GM12878 (cell line): ENCODE measurements around the gene RAB7B.

Experiments
- DPF2 ChIP-seq: fragments of 450-650 bp; IDR thresholded peaks from 2 replicates; pipeline ENCODE4 v1.6.1; 2017; ENCODE audit warnings: mild to moderate bottlenecking
- NR2F1 ChIP-seq: fragments of 450-650 bp; conservative IDR thresholded peaks from 2 replicates; pipeline ENCODE4 v1.6.1; 2017; ENCODE audit warnings: mild to moderate bottlenecking
- POLR2AphosphoS5 ChIP-seq: IDR thresholded peaks from 2 replicates; pipeline ENCODE4 v1.6.1; 2011; ENCODE audit warnings: mild to moderate bottlenecking, low read length, inconsistent platforms
- POU2F2 ChIP-seq: IDR thresholded peaks from 3 replicates; pipeline ENCODE4 v1.6.1; 2011; ENCODE audit warnings: low read depth, mild to moderate bottlenecking, low read length, borderline replicate concordance
- RAD21 ChIP-seq: IDR thresholded peaks from 2 replicates; pipeline ENCODE4 v1.6.1; 2011; ENCODE audit warnings: mild to moderate bottlenecking, low read depth, low read length, moderate library complexity; ENCODE audit not compliant: insufficient read depth
- ZNF207 ChIP-seq: fragments of 450-650 bp; IDR thresholded peaks from 2 replicates; pipeline ENCODE4 v1.6.1; 2014; ENCODE audit warnings: antibody characterized with exemption, mild to moderate bottlenecking, borderline replicate concordance
- TF ChIP-seq, protein P1 (sequence below): fragments of 450-650 bp; IDR thresholded peaks from 2 replicates; pipeline ENCODE4 v1.6.1; 2016; ENCODE audit warnings: mild to moderate bottlenecking
- TF ChIP-seq, protein P2 (sequence below): fragments of 450-650 bp; IDR thresholded peaks from 2 replicates; pipeline ENCODE4 v1.6.1; 2014; ENCODE audit warnings: mild to moderate bottlenecking
- TF ChIP-seq, protein P3 (sequence below): IDR thresholded peaks from 2 replicates; pipeline ENCODE4 v1.6.1; 2012; ENCODE audit warnings: low read depth, low read length, improper control_type of control experiment

DNA sequence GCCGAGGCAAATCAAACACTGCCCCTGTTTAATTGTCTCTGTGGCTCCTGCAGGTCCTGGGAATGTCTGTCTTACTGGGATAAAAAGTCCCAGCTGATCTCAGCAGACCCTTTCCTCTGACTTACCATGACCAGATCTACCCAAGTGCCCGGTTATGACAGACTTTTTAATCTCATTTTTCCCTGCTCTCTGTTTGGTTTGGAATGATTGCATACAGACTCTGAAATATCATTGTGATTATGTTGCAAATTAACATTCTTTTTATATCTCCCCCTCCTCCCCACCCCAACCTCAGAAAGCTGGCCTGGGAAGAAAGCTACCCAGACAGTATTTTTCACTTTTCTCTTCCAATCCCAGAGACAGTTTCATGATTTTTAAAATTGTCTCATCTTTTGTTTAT is 16.3 kb downstream of the RAB7B start:
- TF ChIP-seq ZNF207 (no peak), DPF2 (no peak), NR2F1 (no peak), POLR2AphosphoS5 (no peak), POU2F2 (no peak), RAD21 (no peak)
- TF ChIP-seq, protein P1, sequence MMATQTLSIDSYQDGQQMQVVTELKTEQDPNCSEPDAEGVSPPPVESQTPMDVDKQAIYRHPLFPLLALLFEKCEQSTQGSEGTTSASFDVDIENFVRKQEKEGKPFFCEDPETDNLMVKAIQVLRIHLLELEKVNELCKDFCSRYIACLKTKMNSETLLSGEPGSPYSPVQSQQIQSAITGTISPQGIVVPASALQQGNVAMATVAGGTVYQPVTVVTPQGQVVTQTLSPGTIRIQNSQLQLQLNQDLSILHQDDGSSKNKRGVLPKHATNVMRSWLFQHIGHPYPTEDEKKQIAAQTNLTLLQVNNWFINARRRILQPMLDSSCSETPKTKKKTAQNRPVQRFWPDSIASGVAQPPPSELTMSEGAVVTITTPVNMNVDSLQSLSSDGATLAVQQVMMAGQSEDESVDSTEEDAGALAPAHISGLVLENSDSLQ = no peak
- TF ChIP-seq, protein P2, sequence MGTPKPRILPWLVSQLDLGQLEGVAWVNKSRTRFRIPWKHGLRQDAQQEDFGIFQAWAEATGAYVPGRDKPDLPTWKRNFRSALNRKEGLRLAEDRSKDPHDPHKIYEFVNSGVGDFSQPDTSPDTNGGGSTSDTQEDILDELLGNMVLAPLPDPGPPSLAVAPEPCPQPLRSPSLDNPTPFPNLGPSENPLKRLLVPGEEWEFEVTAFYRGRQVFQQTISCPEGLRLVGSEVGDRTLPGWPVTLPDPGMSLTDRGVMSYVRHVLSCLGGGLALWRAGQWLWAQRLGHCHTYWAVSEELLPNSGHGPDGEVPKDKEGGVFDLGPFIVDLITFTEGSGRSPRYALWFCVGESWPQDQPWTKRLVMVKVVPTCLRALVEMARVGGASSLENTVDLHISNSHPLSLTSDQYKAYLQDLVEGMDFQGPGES = no peak
- TF ChIP-seq, protein P3, sequence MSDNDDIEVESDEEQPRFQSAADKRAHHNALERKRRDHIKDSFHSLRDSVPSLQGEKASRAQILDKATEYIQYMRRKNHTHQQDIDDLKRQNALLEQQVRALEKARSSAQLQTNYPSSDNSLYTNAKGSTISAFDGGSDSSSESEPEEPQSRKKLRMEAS = no peak
